Measurements from ENCODE around the gene SLC9C1. TPM values are rescaled to one million over a fixed set of nuclear protein-coding genes. Genes with fewer than 3 reads are reported as not detected.

SLC9C1 gene
- total RNA-seq, 1 donor from 2014 or later, result 0.42 TPM

DNA sequence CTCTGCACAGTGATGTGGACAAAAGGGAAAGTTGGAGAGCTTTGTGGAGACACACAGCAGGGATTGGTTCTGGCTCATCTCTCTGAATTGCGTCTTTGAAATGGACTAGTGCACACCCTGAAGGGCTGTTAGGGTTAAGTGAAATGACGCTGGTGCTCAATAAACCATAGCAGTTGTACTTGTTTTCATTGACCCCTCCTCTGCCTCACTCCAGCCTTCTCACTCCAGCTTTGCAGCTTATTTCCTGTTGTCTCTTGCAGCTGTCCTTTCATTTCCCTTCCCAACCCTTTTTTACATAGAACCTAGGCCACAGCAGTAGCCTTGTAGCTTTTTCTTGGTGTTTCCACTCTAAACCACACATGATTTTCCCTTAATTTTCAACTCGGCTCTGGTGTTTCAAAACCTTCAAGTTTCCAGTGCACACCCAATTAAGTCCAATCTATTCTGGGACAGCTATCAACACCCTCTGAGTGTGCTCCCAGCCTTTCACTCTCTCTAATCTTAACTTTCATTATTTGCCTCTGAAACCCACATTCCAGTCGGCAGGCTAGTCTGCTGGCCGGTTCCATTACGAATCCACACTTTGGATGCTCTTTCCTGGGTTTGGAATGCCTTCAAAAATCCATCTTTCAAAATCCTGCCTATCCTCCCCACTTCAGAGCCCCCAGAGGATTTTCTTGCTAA lies 201.4 kb downstream of the SLC9C1 start:
- TF ChIP-seq, protein P1, sequence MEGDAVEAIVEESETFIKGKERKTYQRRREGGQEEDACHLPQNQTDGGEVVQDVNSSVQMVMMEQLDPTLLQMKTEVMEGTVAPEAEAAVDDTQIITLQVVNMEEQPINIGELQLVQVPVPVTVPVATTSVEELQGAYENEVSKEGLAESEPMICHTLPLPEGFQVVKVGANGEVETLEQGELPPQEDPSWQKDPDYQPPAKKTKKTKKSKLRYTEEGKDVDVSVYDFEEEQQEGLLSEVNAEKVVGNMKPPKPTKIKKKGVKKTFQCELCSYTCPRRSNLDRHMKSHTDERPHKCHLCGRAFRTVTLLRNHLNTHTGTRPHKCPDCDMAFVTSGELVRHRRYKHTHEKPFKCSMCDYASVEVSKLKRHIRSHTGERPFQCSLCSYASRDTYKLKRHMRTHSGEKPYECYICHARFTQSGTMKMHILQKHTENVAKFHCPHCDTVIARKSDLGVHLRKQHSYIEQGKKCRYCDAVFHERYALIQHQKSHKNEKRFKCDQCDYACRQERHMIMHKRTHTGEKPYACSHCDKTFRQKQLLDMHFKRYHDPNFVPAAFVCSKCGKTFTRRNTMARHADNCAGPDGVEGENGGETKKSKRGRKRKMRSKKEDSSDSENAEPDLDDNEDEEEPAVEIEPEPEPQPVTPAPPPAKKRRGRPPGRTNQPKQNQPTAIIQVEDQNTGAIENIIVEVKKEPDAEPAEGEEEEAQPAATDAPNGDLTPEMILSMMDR (conservative IDR thresholded peaks at IDR 0.05), result no peak

DNA sequence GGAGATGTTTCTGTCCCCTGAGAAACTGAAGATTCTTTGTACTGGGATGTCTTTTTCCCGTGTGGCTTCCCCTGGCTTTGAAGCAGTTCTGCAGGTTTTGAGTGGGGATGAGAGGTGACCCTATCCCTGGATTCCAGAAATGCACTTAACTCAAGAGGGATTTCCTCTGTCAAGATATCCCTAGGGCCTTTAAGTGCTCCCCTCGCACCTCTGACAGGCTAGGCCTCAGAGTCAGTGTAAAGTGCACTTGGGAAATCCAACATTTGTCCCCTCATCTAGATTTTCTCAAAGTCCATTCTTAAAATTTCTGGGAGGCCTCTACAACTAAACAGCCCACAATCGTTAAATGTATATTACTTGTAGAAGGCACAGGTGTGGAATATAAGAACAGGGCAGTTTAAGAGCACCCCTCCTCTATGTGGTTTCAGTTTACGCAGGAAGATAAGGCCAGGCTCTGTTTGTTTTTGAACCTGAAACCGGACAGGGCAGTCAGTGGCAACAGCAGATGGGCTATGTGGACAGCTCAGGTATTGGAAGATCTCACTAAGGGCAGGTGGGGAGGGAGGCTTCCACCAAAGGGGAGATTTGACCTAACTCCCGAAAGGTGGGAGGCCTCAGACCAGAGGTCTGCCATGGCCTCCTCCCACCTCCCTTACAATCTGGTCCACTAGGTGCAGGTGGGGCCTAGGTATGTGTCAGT lies 203.0 kb downstream of the SLC9C1 start:
- DNase-seq (ENCODE audit: low read depth, low spot score), result no peak
- TF ChIP-seq, protein P1 (conservative IDR thresholded peaks at IDR 0.05), result no peak
- H3K27me3 Mint-ChIP-seq (ENCODE audit: low read depth), result peaks cover 19% of the 10 kb centered on the region
- H3K4me1 Mint-ChIP-seq, result peaks cover 59% of the 10 kb centered on the region
- no peaks in the 10 kb centered on the region for H3K9me3 Mint-ChIP-seq
- H3K36me3 Mint-ChIP-seq (ENCODE audit: low read depth), result peaks cover 8% of the 10 kb centered on the region
- peak overlapping the region; percentile 76 for H3K4me3 Mint-ChIP-seq
- peak overlapping the region; percentile 35 for H3K27ac Mint-ChIP-seq (ENCODE audit: unreplicated experiment)

More for the DNA sequence above, 201.4 kb downstream of the SLC9C1 start:
- peaks cover 49% of the 10 kb centered on the region for H3K4me1 Mint-ChIP-seq
- H3K27ac Mint-ChIP-seq (ENCODE audit: unreplicated experiment), result peak overlapping the region; percentile 30
- no peak for DNase-seq (ENCODE audit: low read depth, low spot score)
- H3K4me3 Mint-ChIP-seq, result peak overlapping the region; percentile 73
- no peaks in the 10 kb centered on the region for H3K9me3 Mint-ChIP-seq
- H3K27me3 Mint-ChIP-seq (ENCODE audit: low read depth), result peaks cover 7% of the 10 kb centered on the region
- H3K36me3 Mint-ChIP-seq (ENCODE audit: low read depth), result peaks cover 12% of the 10 kb centered on the region

Small RNA genes lying within 50 kb of the gene (microRNA-seq; reads per million reads assigned to microRNA genes)
- not detected for gene MIR567

Other genes with a start within 250 kb of the SLC9C1 start
- gene C3orf52, start 207.8 kb downstream of the SLC9C1 start, total RNA-seq, result 21.5 and 22.5 TPM in 2 replicates
- not detected in 2 replicates for gene GCSAM, start 161.0 kb downstream of the SLC9C1 start, total RNA-seq
- 66.7 and 67.0 TPM in 2 replicates for gene CD200, start 38.9 kb upstream of the SLC9C1 start, total RNA-seq
- gene BTLA, start 205.3 kb upstream of the SLC9C1 start, total RNA-seq, result not detected in 2 replicates

Data from neural crest cell (in vitro differentiated cells).